Body of pancreas (tissue), 4 donors: ENCODE results near the gene SLTM. TPM values are rescaled to one million over a fixed set of nuclear protein-coding genes. Genes with fewer than 3 reads are reported as not detected.
"Not testable (repeated sequence)": the region's sequence is repeated elsewhere in the genome, so short reads cannot be mapped to it uniquely, and the experiment has no call there.

Experiments used
- ATAC-seq: fragments of 150-250 bp; one replicate; pipeline ENCODE4 v1.9.1; 2016
- DNase-seq, 4 donors: peaks; one replicate each; pipeline ENCODE4 v3.0.0-alpha.2; 2019
- H3K27ac ChIP-seq, 4 donors: fragments of 200-600 bp; sonication (generic); 1 replicate in 3 of 4; 2 replicates in 1 of 4; pipeline versions ENCODE4 v1.5.1 to v1.6.1; 2016 to 2019; ENCODE audit warnings: mild to moderate bottlenecking in 1 of 4, mixed read lengths in 1 of 4, moderate library complexity in 1 of 4
- H3K27me3 ChIP-seq, 2 donors: fragments of 200-600 bp; sonication (generic); one replicate each; pipeline ENCODE4 v1.6.0; 2016; ENCODE audit warnings: mild to moderate bottlenecking in 1 of 2
- H3K36me3 ChIP-seq, 2 donors: fragments of 200-600 bp; sonication (generic); replicated peaks in 1 of 2; 2 replicates each; pipeline ENCODE4 v1.5.1; 2016; ENCODE audit warnings: low read depth in 2 of 2; ENCODE audit not compliant: insufficient read depth in 1 of 2
- H3K4me1 ChIP-seq: fragments of 200-600 bp; sonication (generic); one replicate; pipeline ENCODE4 v1.6.0; 2016
- H3K4me3 ChIP-seq, 2 donors: fragments of 200-600 bp; sonication (generic); 1 replicate in 1 of 2; 2 replicates in 1 of 2; pipeline ENCODE4 v1.5.1; 2016 to 2019
- H3K9me3 ChIP-seq, 3 donors: fragments of 200-600 bp; sonication (generic); 1 replicate in 2 of 3; 2 replicates in 1 of 3; pipeline ENCODE4 v1.5.1; 2016
- POLR2A ChIP-seq, 3 donors: fragments of 450-650 bp; IDR thresholded peaks; one replicate each; pipeline ENCODE4 v1.6.1; 2016; ENCODE audit warnings: antibody characterized with exemption in 3 of 3, mild to moderate bottlenecking in 2 of 3
- WGBS, 2 donors: methylation state at CpG; one replicate each; pipeline ENCODE4 v1.1.5; 2017; 5-methylcytosine and 5-hydroxymethylcytosine counted together
- intact Hi-C: fragments of 100-400 bp; cut with DNase I; formaldehyde crosslinking; loops from one replicate; pipeline ENCODE4 v1.15.1; 2023
- total RNA-seq, 2 donors: library from RNA; depleted of rRNA; stranded (reverse); fragments of >200 nt; gene quantifications; one replicate each; pipeline ENCODE4 v1.1.0, GENCODE V29; 2016
- TF ChIP-seq, protein P1 (sequence below), 7 experiments: fragments of 450-650 bp in 4 of 7; fragments of 200-600 bp in 3 of 7; sonication (generic) in 3 of 7; IDR thresholded peaks; one replicate each; pipeline ENCODE4 v1.5.1; 2016 to 2019; ENCODE audit warnings: antibody characterized with exemption in 7 of 7

SLTM gene
- total RNA-seq, 2 donors from 2014 or later = 56.0 to 95.3 TPM

DNA sequence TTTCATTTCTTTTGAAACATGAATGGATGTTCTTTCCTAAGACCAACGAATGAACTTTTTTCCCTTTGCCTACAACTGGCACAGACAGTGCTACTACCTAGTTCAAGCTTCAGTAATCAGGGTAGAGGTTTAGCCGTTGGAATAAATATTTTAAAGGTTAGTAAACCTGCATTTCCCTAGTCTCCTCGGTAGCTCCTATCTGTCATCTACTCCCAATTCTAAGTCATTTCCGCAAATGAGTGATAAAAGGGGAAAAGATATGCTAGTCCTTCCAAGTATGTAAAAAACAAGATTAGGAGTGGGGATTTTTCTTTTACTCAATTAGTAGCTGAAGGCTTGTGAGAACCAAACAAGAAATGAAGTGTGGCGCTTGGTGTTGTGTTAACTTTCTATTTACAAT, 15.2 kb downstream of the SLTM start:
- intact Hi-C loops = no loop called here

DNA sequence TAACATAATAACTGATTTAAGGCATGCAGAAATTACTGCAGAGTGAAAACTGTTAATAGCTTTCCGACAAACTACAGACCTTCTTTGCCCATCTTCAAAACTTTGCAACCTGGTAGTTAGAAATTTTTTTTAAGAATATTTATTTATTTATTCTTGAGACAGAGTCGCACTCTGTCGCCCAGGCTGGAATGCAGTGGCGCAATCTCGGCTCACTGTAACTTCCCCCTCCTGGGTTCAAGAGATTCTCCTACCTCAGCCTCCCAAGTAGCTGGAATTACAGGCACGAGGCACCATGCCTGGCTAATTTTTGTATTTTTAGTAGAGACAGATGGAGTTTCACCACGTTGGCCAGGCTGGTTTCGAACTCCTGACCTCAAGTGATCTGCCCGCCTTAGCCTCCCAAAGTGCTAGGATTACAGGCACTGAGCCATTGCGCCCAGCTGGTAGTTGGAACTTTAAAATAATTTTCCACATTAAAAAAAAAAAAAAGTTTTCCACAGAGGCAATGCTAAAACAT, 15.8 kb downstream of the SLTM start:
- peak overlapping the region in 1 of 4 donors; percentile 28 for H3K27ac ChIP-seq
- 84 to 96% methylated on average over 10 of the region's 10 CpGs for WGBS, 2 donors
- H3K27me3 ChIP-seq, H3K4me1 ChIP-seq, H3K4me3 ChIP-seq, H3K9me3 ChIP-seq, H3K36me3 ChIP-seq, DNase-seq, intact Hi-C loops, ATAC-seq: not testable (repeated sequence)

More for the DNA sequence above, 15.2 kb downstream of the SLTM start:
- DNase-seq (no peak), ATAC-seq (no peak)
- no peaks in the 10 kb centered on the region for H3K9me3 ChIP-seq
- TF ChIP-seq, protein P1, sequence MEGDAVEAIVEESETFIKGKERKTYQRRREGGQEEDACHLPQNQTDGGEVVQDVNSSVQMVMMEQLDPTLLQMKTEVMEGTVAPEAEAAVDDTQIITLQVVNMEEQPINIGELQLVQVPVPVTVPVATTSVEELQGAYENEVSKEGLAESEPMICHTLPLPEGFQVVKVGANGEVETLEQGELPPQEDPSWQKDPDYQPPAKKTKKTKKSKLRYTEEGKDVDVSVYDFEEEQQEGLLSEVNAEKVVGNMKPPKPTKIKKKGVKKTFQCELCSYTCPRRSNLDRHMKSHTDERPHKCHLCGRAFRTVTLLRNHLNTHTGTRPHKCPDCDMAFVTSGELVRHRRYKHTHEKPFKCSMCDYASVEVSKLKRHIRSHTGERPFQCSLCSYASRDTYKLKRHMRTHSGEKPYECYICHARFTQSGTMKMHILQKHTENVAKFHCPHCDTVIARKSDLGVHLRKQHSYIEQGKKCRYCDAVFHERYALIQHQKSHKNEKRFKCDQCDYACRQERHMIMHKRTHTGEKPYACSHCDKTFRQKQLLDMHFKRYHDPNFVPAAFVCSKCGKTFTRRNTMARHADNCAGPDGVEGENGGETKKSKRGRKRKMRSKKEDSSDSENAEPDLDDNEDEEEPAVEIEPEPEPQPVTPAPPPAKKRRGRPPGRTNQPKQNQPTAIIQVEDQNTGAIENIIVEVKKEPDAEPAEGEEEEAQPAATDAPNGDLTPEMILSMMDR (IDR thresholded peaks at IDR 0.05) = no peak
- TF ChIP-seq POLR2A (IDR thresholded peaks at IDR 0.05) = no peak
- H3K36me3 ChIP-seq = peaks cover 0 to 3% of the 10 kb centered on the region in 2 donors
- 51 to 52% methylated on average over 5 of the region's 5 CpGs for WGBS, 2 donors
- no peaks in the 10 kb centered on the region for H3K4me1 ChIP-seq
- H3K27me3 ChIP-seq = no peaks in the 10 kb centered on the region
- no peak overlapping the region for H3K4me3 ChIP-seq
- no peak overlapping the region for H3K27ac ChIP-seq

DNA sequence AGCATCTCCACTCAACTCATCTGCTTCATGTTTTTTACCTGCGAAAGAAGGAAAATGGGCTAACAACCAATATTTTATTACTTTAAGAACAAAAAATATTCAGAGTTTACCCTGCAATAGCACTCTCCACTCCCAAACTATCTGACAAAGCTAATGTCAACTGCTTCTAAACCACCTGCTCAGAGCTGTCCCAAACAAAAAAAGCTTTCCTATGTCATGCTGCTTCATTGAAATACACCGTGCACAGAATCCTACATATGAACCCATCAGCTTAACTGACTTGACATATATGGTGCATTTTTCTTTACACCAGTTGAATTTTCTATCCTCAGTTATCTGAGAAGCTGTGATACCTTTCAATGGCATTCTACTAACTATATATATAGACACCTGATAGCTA, 16.5 kb downstream of the SLTM start:
- Histone ChIP-seq H3K27ac (no peak overlapping the region), H3K4me1 (no peaks in the 10 kb centered on the region), H3K4me3 (no peak overlapping the region), H3K36me3 (peaks cover 0 to 7% of the 10 kb centered on the region in 2 donors), H3K9me3 (no peaks in the 10 kb centered on the region), H3K27me3 (no peaks in the 10 kb centered on the region)
- DNase-seq (no peak), ATAC-seq (no peak)
- 97 to 98% methylated on average over 2 of the region's 2 CpGs for WGBS, 2 donors
- intact Hi-C loops = no loop called here
- TF ChIP-seq, protein P1 (IDR thresholded peaks at IDR 0.05) = no peak
- TF ChIP-seq POLR2A (IDR thresholded peaks at IDR 0.05) = no peak

DNA sequence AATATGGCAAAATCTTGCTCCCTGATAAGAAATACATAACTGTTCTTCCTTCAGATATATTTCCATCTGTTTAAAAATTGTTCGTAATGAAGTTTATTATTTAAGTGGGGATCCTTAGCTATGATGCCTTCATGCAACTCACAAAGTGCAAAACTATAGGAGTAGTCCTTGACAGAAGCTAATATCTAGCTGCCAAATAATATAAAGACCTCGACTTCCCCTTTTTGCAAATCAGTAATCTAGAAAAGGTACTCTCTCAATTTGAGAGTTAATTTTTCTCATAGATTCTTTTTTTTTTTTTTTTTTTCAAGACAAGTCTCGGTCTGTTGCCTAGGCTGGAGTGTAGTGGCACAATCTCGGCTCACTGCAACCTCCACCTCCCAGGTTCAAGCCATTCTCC, 23.0 kb downstream of the SLTM start:
- ATAC-seq (no peak), DNase-seq (no peak)
- Histone ChIP-seq H3K36me3 (peaks cover 4% of the 10 kb centered on the region in 2 donors), H3K4me1 (no peaks in the 10 kb centered on the region), H3K27me3 (no peaks in the 10 kb centered on the region), H3K9me3 (no peaks in the 10 kb centered on the region), H3K4me3 (no peak overlapping the region), H3K27ac (no peak overlapping the region)
- 88 to 91% methylated on average over 4 of the region's 4 CpGs for WGBS, 2 donors
- intact Hi-C loops = no loop called here
- TF ChIP-seq, protein P1 (IDR thresholded peaks at IDR 0.05) = no peak
- TF ChIP-seq POLR2A (IDR thresholded peaks at IDR 0.05) = no peak

DNA sequence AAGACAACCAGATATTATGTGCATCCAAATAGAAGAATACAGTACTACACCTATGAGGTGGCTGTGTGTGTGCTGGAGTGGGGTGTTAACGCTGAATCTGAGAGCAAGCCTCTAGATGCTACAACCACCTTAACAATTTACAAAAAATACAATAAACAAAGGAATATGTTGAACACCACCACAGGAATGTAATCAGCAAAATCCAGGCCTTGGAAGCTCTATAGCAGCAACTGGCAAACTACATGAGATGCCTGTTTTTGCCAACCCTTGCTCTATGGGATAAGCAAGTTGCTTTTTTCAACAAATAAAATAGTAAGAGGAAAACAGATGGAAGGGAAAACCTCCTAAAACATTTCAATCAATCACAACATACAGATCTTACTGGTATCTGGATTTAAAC, 23.9 kb downstream of the SLTM start:
- Histone ChIP-seq H3K27me3 (no peaks in the 10 kb centered on the region), H3K36me3 (peaks cover 4% of the 10 kb centered on the region in 2 donors), H3K4me3 (no peak overlapping the region), H3K27ac (no peak overlapping the region), H3K9me3 (no peaks in the 10 kb centered on the region), H3K4me1 (no peaks in the 10 kb centered on the region)
- no peak for TF ChIP-seq POLR2A (IDR thresholded peaks at IDR 0.05)
- TF ChIP-seq, protein P1 (IDR thresholded peaks at IDR 0.05) = no peak
- 89 to 100% methylated on average over 1 of the region's 1 CpG for WGBS, 2 donors
- intact Hi-C loops = no loop called here
- DNase-seq = no peak
- ATAC-seq = no peak
